Lung (tissue), 12 donors: ENCODE data around the gene REEP3. TPM values are rescaled to one million over a fixed set of nuclear protein-coding genes. Genes with fewer than 3 reads are reported as not detected.
"Not testable (repeated sequence)": the region's sequence is repeated elsewhere in the genome, so short reads cannot be mapped to it uniquely, and the experiment has no call there.

ENCODE experiments used
- ATAC-seq: fragments of 200-7000 bp; cut with Tn5 transposase; one replicate; pipeline ENCODE4 v1.9.1; 2020; ENCODE audit warnings: moderate number of reproducible peaks; ENCODE audit not compliant: insufficient read depth, low FRiP score
- DNase-seq, 3 donors: peaks; one replicate each; pipeline ENCODE4 v3.0.0-alpha.2; 2013 to 2017
- H3K27ac ChIP-seq, 2 donors: one replicate each; pipeline ENCODE4 v1.5.1; 2013; ENCODE audit warnings: mild to moderate bottlenecking in 2 of 2, moderate library complexity in 2 of 2, control low read depth in 1 of 2, inconsistent platforms in 1 of 2, low read depth in 1 of 2, low read length in 1 of 2
- H3K27me3 ChIP-seq, 3 donors: one replicate each; pipeline ENCODE4 v1.5.1; 2013; ENCODE audit warnings: low read length in 2 of 3; ENCODE audit not compliant: control insufficient read depth in 3 of 3, insufficient read depth in 3 of 3
- H3K36me3 ChIP-seq, 4 donors: one replicate each; pipeline ENCODE4 v1.5.1; 2013; ENCODE audit warnings: low read length in 4 of 4, mild to moderate bottlenecking in 1 of 4, moderate library complexity in 1 of 4; ENCODE audit not compliant: control insufficient read depth in 4 of 4, insufficient read depth in 4 of 4
- H3K4me1 ChIP-seq, 5 donors: one replicate each; pipeline ENCODE4 v1.5.1; 2013; ENCODE audit warnings: low read length in 5 of 5, mild to moderate bottlenecking in 2 of 5, moderate library complexity in 1 of 5; ENCODE audit not compliant: control insufficient read depth in 5 of 5, insufficient read depth in 5 of 5
- H3K4me3 ChIP-seq: one replicate; pipeline ENCODE4 v1.5.1; 2013; ENCODE audit warnings: mild to moderate bottlenecking, control low read depth, moderate library complexity
- H3K9ac ChIP-seq, 2 donors: one replicate each; pipeline ENCODE4 v1.5.1; 2013; ENCODE audit warnings: low read length in 2 of 2, control low read depth in 1 of 2; ENCODE audit not compliant: insufficient read depth in 1 of 2
- H3K9me3 ChIP-seq, 4 donors: one replicate each; pipeline ENCODE4 v1.5.1; 2013; ENCODE audit warnings: low read length in 3 of 4, mild to moderate bottlenecking in 1 of 4, moderate library complexity in 1 of 4; ENCODE audit not compliant: control insufficient read depth in 4 of 4, insufficient read depth in 3 of 4
- CTCF ChIP-seq: IDR thresholded peaks from 2 replicates; pipeline ENCODE4 v1.5.1; 2012; ENCODE audit warnings: mild to moderate bottlenecking; ENCODE audit errors: control extremely low read depth, extremely low read depth
- WGBS, 2 donors: extraction: QIAGEN DNeasy Blood & Tissue Kit; methylation state at CpG; one replicate each; pipeline ENCODE4 v1.1.7; 2013; 5-methylcytosine and 5-hydroxymethylcytosine counted together
- polyA plus RNA-seq, 2 donors: library from polyadenylated mRNA; stranded (reverse); fragments of 200-250 nt; gene quantifications; one replicate each; pipeline ENCODE4 v1.2.1, GENCODE V29; 2013
- total RNA-seq, 2 donors: library from RNA; depleted of rRNA in 1 of 2; stranded (reverse); fragments of >200 nt in 1 of 2; gene quantifications; one replicate each; pipeline ENCODE4 v1.2.1, GENCODE V29; 2014 to 2021
- donor health status: control.
- donor health status: control.
- donor health status: Bipolar disorder and iron deficiency.
- donor health status: healthy.
- donor health status: DM: yes; HTN: yes; CAD: no.

Gene REEP3
- total and polyA plus RNA-seq, 4 donors: 11.5 to 45.9 (median 24.5) TPM

- Histone ChIP-seq H3K4me1 (peaks cover 0 to 6% (median 0%) of the 10 kb centered on the region in 5 donors), H3K27me3 (no peaks in the 10 kb centered on the region), H3K4me3 (no peak overlapping the region), H3K9me3 (no peaks in the 10 kb centered on the region), H3K36me3 (peaks cover 0 to 2% (median 0%) of the 10 kb centered on the region in 4 donors), H3K27ac (no peak overlapping the region), H3K9ac (no peak overlapping the region)
- no peak for ATAC-seq
- TF ChIP-seq CTCF: no peak
- DNase-seq: no peak
- WGBS, 2 donors: 26 to 40% methylated on average over 3 of the region's 3 CpGs
Observed at GRCh38 chr10:63563623-63564022, 42.4 kb downstream of the REEP3 start.

DNA sequence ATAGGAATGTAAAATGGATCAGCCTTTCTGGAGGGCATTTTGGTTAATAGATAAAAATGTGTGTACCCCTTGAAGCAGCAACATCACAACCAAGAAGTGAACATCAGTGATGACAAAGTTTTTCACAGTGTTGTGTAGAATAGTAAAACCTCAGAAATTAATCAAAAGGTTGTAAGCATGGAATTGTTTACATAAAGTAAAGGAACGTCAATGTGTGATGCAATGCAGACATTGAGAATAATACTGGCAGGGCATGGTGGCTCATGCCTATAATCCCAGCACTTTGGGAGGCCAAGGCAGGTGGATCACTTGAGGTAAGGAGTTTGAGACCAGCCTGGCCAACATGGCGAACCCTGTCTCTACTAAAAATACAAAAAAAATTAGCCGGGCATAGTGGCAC is 43.5 kb downstream of the REEP3 start:
- H3K9me3 ChIP-seq, H3K27me3 ChIP-seq, DNase-seq, ATAC-seq, H3K9ac ChIP-seq, H3K27ac ChIP-seq, H3K4me1 ChIP-seq, H3K4me3 ChIP-seq, H3K36me3 ChIP-seq: not testable (repeated sequence)
- 82 to 83% methylated on average over 3 of the region's 3 CpGs for WGBS, 2 donors

GRCh38 chr10:63573068-63573697 is 52.0 kb downstream of the REEP3 start:
- ATAC-seq (no peak), DNase-seq (peak in 2 of 3 donors; percentile 90 to 94)
- Histone ChIP-seq H3K27me3 (no peaks in the 10 kb centered on the region), H3K27ac (peak overlapping the region in 1 of 2 donors; percentile 21), H3K4me1 (peaks cover 5 to 23% (median 14%) of the 10 kb centered on the region in 5 donors), H3K9ac (peak overlapping the region in 1 of 2 donors; percentile 76), H3K36me3 (peaks cover 0 to 8% (median 4%) of the 10 kb centered on the region in 4 donors), H3K9me3 (no peaks in the 10 kb centered on the region), H3K4me3 (no peak overlapping the region)
- TF ChIP-seq CTCF: no peak
- 21 to 46% methylated on average over 3 of the region's 3 CpGs for WGBS, 2 donors

DNA sequence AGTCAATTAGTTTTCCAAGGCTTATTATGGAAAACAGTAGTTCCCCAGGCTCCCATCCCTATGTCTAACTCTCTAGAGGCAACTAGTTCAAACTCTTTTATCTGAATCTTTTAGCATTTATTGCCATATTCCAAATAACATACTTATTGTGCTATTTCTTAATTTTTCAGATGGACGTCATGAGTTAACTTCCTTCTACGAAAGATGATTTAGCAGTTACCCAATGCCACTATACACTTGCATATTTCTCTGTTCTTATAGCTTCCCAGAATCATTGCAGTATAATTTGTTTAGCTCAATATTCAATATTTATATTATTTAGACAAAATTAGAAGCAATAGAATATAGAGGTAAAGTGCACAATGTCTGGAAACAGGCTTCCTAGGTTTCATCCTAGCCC is 52.8 kb downstream of the REEP3 start:
- H3K9ac ChIP-seq: peak overlapping the region in 1 of 2 donors; percentile 72
- peaks cover 0 to 9% (median 4%) of the 10 kb centered on the region in 4 donors for H3K36me3 ChIP-seq
- 17 to 27% methylated on average over 2 of the region's 2 CpGs for WGBS, 2 donors
- no peaks in the 10 kb centered on the region for H3K27me3 ChIP-seq
- no peak overlapping the region for H3K4me3 ChIP-seq
- ATAC-seq (no peak), DNase-seq (peak in 2 of 3 donors; percentile 24 to 29)
- no peak for TF ChIP-seq CTCF
- no peak overlapping the region for H3K27ac ChIP-seq
- no peaks in the 10 kb centered on the region for H3K9me3 ChIP-seq
- peaks cover 5 to 23% (median 14%) of the 10 kb centered on the region in 5 donors for H3K4me1 ChIP-seq
